GM23338 (cell line): ENCODE measurements around the gene MACO1. TPM values are rescaled to one million over a fixed set of nuclear protein-coding genes. Genes with fewer than 3 reads are reported as not detected.
"Not testable (repeated sequence)": the region's sequence is repeated elsewhere in the genome, so short reads cannot be mapped to it uniquely, and the experiment has no call there.

Experiments
- ATAC-seq: fragments of 200-7000 bp; cut with Tn5 transposase; 3 replicates; pipeline ENCODE4 v1.9.1; 2020
- DNase-seq: peaks from one replicate; pipeline ENCODE4 v3.0.0-alpha.2; 2015; ENCODE audit warnings: low spot score
- H2AFZ ChIP-seq: fragments of 200-600 bp; sonication (generic); 2 replicates; pipeline ENCODE4 v1.8.0; 2016; ENCODE audit warnings: antibody characterized with exemption, mild to moderate bottlenecking, moderate library complexity
- H3F3A ChIP-seq: fragments of 200-600 bp; sonication (generic); replicated peaks from 2 replicates; pipeline ENCODE4 v1.8.0; 2017; ENCODE audit warnings: antibody characterized with exemption, mixed run types, low read depth
- H3K27ac ChIP-seq: fragments of 200-600 bp; sonication (generic); 2 replicates; pipeline ENCODE4 v1.6.1; 2016; ENCODE audit warnings: low read depth
- H3K27me3 ChIP-seq: fragments of 200-600 bp; sonication (generic); 2 replicates; pipeline ENCODE4 v1.8.0; 2016; ENCODE audit warnings: mild to moderate bottlenecking, mixed run types, moderate library complexity; ENCODE audit not compliant: insufficient read depth
- H3K36me3 ChIP-seq: fragments of 200-600 bp; sonication (generic); 2 replicates; pipeline ENCODE4 v1.8.0; 2016; ENCODE audit warnings: mild to moderate bottlenecking; ENCODE audit not compliant: insufficient read depth
- H3K4me1 ChIP-seq: fragments of 200-600 bp; sonication (generic); 2 replicates; pipeline ENCODE4 v1.8.0; 2016; ENCODE audit warnings: mild to moderate bottlenecking, moderate library complexity; ENCODE audit not compliant: insufficient read depth
- H3K4me2 ChIP-seq: fragments of 200-600 bp; sonication (generic); 2 replicates; pipeline ENCODE4 v1.7.1; 2017; ENCODE audit warnings: mixed run types
- H3K4me3 ChIP-seq: fragments of 200-600 bp; sonication (generic); 2 replicates; pipeline ENCODE4 v1.6.1; 2016; ENCODE audit warnings: mixed run types
- H3K79me2 ChIP-seq: fragments of 200-600 bp; sonication (generic); replicated peaks from 2 replicates; pipeline ENCODE4 v1.8.0; 2017; ENCODE audit warnings: mild to moderate bottlenecking; ENCODE audit not compliant: insufficient read depth
- H3K9me2 ChIP-seq: fragments of 200-600 bp; sonication (generic); 2 replicates; pipeline ENCODE4 v1.8.0; 2017; ENCODE audit not compliant: insufficient read depth
- H4K20me1 ChIP-seq: fragments of 200-600 bp; sonication (generic); replicated peaks from 2 replicates; pipeline ENCODE4 v1.8.0; 2017; ENCODE audit warnings: mild to moderate bottlenecking; ENCODE audit not compliant: insufficient read depth
- H3K27ac Mint-ChIP-seq: 2 replicates; pipeline ENCODE4 v1.8.0; 2020; ENCODE audit warnings: inconsistent platforms, mild to moderate bottlenecking, moderate library complexity, mixed read lengths
- H3K27me3 Mint-ChIP-seq: 3 replicates; pipeline ENCODE4 v1.8.0; 2022; ENCODE audit warnings: low read depth, mild to moderate bottlenecking, moderate library complexity, mixed read lengths, inconsistent platforms; ENCODE audit not compliant: insufficient read depth, poor library complexity
- H3K36me3 Mint-ChIP-seq: 3 replicates; pipeline ENCODE4 v1.8.0; 2021; ENCODE audit warnings: low read depth, mild to moderate bottlenecking, inconsistent platforms, moderate library complexity, mixed read lengths
- H3K4me1 Mint-ChIP-seq: 3 replicates; pipeline ENCODE4 v1.8.0; 2020; ENCODE audit warnings: mild to moderate bottlenecking, inconsistent platforms, mixed read lengths
- H3K4me3 Mint-ChIP-seq: 3 replicates; pipeline ENCODE4 v1.8.0; 2021; ENCODE audit warnings: moderate library complexity, mild to moderate bottlenecking, inconsistent platforms, mixed read lengths
- H3K9me3 Mint-ChIP-seq: 3 replicates; pipeline ENCODE4 v1.8.0; 2020; ENCODE audit warnings: moderate library complexity, mild to moderate bottlenecking, inconsistent platforms, mixed read lengths
- CREB1 ChIP-seq: fragments of 250-450 bp; sonication (Bioruptor Pico); IDR thresholded peaks from 2 replicates; pipeline ENCODE4 v1.5.0; 2020; ENCODE audit warnings: low read depth, mild to moderate bottlenecking, moderate library complexity
- EZH2 ChIP-seq: fragments of 200-600 bp; sonication (generic); IDR thresholded peaks from one replicate; pipeline ENCODE4 v1.8.0; 2017; ENCODE audit warnings: antibody characterized with exemption, mild to moderate bottlenecking, low read depth; ENCODE audit not compliant: unreplicated experiment
- NANOG ChIP-seq: IDR thresholded peaks from 2 replicates; pipeline ENCODE4 v1.6.1; 2016; ENCODE audit warnings: antibody characterized with exemption, borderline replicate concordance
- POLR2AphosphoS5 ChIP-seq: IDR thresholded peaks from 2 replicates; pipeline ENCODE4 v1.6.1; 2016; ENCODE audit warnings: antibody characterized with exemption, low read depth
- ZNF331 ChIP-seq: fragments of 250-450 bp; sonication (Bioruptor Pico); IDR thresholded peaks from 2 replicates; pipeline ENCODE4 v1.5.0; 2020; ENCODE audit warnings: low read depth, mild to moderate bottlenecking, moderate library complexity
- ZNF462 ChIP-seq: fragments of 250-450 bp; sonication (Bioruptor Pico); IDR thresholded peaks from 2 replicates; pipeline ENCODE4 v1.5.0; 2020; ENCODE audit warnings: mild to moderate bottlenecking, moderate library complexity
- polyA plus RNA-seq: library from polyadenylated mRNA; unstranded; fragments of >200 nt; fragmentation: Nextera tagmentation; extraction: Ambion mirVana; gene quantifications from 2 replicates; pipeline ENCODE4 v1.2.1, GENCODE V29; 2016
- total RNA-seq: library from RNA; depleted of rRNA; stranded (reverse); fragments of >200 nt; shearing (Covaris generic); gene quantifications from 2 replicates; pipeline ENCODE4 v1.2.3, GENCODE V29; 2014

The MACO1 gene
- total and polyA plus RNA-seq, 2 experiments from 2014 or later = 9.8 to 10.6 TPM

GRCh38 chr1:25443030-25443699 lies 12.5 kb downstream of the MACO1 start:
- Mint-ChIP-seq H3K9me3 (no peaks in the 10 kb centered on the region), H3K27me3 (no peaks in the 10 kb centered on the region), H3K36me3 (peaks cover 6% of the 10 kb centered on the region; the same call in 1 of the 3 replicates), H3K27ac (no peak overlapping the region), H3K4me1 (peaks cover 17% of the 10 kb centered on the region; the same call in 2 of the 3 replicates), H3K4me3 (no peak overlapping the region)
- peaks cover 18% of the 10 kb centered on the region for H3K79me2 ChIP-seq
- H3K4me2 ChIP-seq = no peak overlapping the region
- TF ChIP-seq ZNF331 (CRISPR knock-in tag) (no peak), NANOG (no peak), ZNF462 (no peak), POLR2AphosphoS5 (no peak), EZH2 (no peak), CREB1 (CRISPR knock-in tag) (no peak)
- H3K27me3 ChIP-seq = no peaks in the 10 kb centered on the region
- H3F3A ChIP-seq = no peaks in the 10 kb centered on the region
- peaks cover 24% of the 10 kb centered on the region for H3K4me1 ChIP-seq
- H4K20me1 ChIP-seq = peaks cover 16% of the 10 kb centered on the region
- ATAC-seq (no peak), DNase-seq (no peak)
- no peak overlapping the region for H3K4me3 ChIP-seq
- H3K27ac ChIP-seq = no peak overlapping the region
- H2AFZ ChIP-seq = no peak overlapping the region
- H3K36me3 ChIP-seq = no peaks in the 10 kb centered on the region
- H3K9me2 ChIP-seq = no peaks in the 10 kb centered on the region

DNA sequence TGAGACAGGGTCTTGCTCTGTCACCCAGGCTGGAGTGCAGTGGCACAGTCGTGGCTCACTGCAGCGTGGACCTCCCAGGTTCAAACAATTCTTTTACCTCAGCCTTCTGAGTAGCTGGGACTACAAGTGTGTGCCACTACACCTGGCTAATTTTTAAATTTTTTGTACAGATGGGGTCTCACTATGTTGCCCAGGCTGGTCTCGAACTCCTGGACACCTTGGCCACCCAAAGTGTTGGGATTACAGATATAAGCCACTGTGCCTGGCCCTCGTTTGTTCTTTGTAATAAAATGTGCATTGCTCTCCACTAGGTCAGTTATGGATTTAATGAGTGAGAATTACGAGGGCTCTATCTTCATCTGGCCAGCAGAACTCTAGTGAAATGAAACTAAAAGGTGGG lies 13.9 kb downstream of the MACO1 start:
- not testable (repeated sequence) for H3K9me3 Mint-ChIP-seq, H3F3A ChIP-seq, H3K9me2 ChIP-seq, H3K79me2 ChIP-seq, H3K27ac Mint-ChIP-seq, H2AFZ ChIP-seq, DNase-seq, H3K4me3 Mint-ChIP-seq, H3K27me3 ChIP-seq, H3K4me3 ChIP-seq, H3K4me2 ChIP-seq, ATAC-seq, H3K27me3 Mint-ChIP-seq, H3K36me3 ChIP-seq, H3K27ac ChIP-seq, H3K36me3 Mint-ChIP-seq
- H4K20me1 ChIP-seq = peaks cover 19% of the 10 kb centered on the region
- peaks cover 17% of the 10 kb centered on the region; the same call in 2 of the 3 replicates for H3K4me1 Mint-ChIP-seq
- H3K4me1 ChIP-seq = peaks cover 24% of the 10 kb centered on the region
